Karpas-422 (cell line): ENCODE data around the gene KANSL1. TPM values are rescaled to one million over a fixed set of nuclear protein-coding genes. Genes with fewer than 3 reads are reported as not detected.

Source experiments
- DNase-seq: peaks from one replicate; pipeline ENCODE4 v3.0.0-alpha.2; 2015
- H2AFZ ChIP-seq: fragments of 200-600 bp; sonication (generic); 2 replicates; pipeline ENCODE4 v1.6.1; 2014; ENCODE audit warnings: antibody characterized with exemption, low read length, mixed read lengths
- H3K27ac ChIP-seq: fragments of 200-600 bp; sonication (generic); 2 replicates; pipeline ENCODE4 v1.5.1; 2014; ENCODE audit warnings: mild to moderate bottlenecking, low read length, moderate library complexity
- H3K27me3 ChIP-seq: fragments of 200-600 bp; sonication (generic); 2 replicates; pipeline ENCODE4 v1.6.1; 2014; ENCODE audit warnings: low read length, mixed read lengths
- H3K36me3 ChIP-seq: fragments of 200-600 bp; sonication (generic); 2 replicates; pipeline ENCODE4 v1.6.1; 2014; ENCODE audit warnings: low read length, mixed read lengths; ENCODE audit not compliant: insufficient read depth
- H3K4me1 ChIP-seq: fragments of 200-600 bp; sonication (generic); 2 replicates; pipeline ENCODE4 v1.6.1; 2014; ENCODE audit warnings: mild to moderate bottlenecking, low read length, mixed read lengths
- H3K4me2 ChIP-seq: fragments of 200-600 bp; sonication (generic); 2 replicates; pipeline ENCODE4 v1.6.1; 2014; ENCODE audit warnings: low read length, low read depth, mild to moderate bottlenecking; ENCODE audit not compliant: poor library complexity, severe bottlenecking
- H3K4me3 ChIP-seq: fragments of 200-600 bp; sonication (generic); 2 replicates; pipeline ENCODE4 v1.5.1; 2014; ENCODE audit warnings: mild to moderate bottlenecking, antibody characterized with exemption, low read length, mixed read lengths
- H3K79me2 ChIP-seq: fragments of 200-600 bp; sonication (generic); 2 replicates; pipeline ENCODE4 v1.6.1; 2014; ENCODE audit warnings: mild to moderate bottlenecking, low read length, mixed read lengths
- H3K9ac ChIP-seq: fragments of 200-600 bp; sonication (generic); 2 replicates; pipeline ENCODE4 v1.6.0; 2014; ENCODE audit warnings: low read length
- H3K9me2 ChIP-seq: fragments of 200-600 bp; sonication (generic), shearing (Covaris generic); replicated peaks from 2 replicates; pipeline ENCODE4 v1.6.0; 2014; ENCODE audit warnings: mild to moderate bottlenecking, low read length, moderate library complexity; ENCODE audit not compliant: insufficient read depth
- H3K9me3 ChIP-seq: fragments of 300-700, 200-600 bp; sonication (generic); 2 replicates; pipeline ENCODE4 v1.6.1; 2014; ENCODE audit warnings: low read length, mixed read lengths
- H4K20me1 ChIP-seq: fragments of 200-600 bp; sonication (generic); 2 replicates; pipeline ENCODE4 v1.6.1; 2014; ENCODE audit warnings: mild to moderate bottlenecking, antibody characterized with exemption, low read length, low read depth; ENCODE audit not compliant: insufficient read depth
- total RNA-seq: library from RNA; depleted of rRNA; stranded (reverse); fragments of >200 nt; shearing (Covaris generic); gene quantifications from 2 replicates; pipeline ENCODE4 v1.2.3, GENCODE V29; 2014; ENCODE audit warnings: low replicate concordance

Gene KANSL1
- total RNA-seq, 1 experiment from 2014 or later = 127 TPM

GRCh38 chr17:46126840-46127239 lies 66.4 kb downstream of the KANSL1 start:
- H3K4me2 ChIP-seq = no peak overlapping the region
- H3K9me2 ChIP-seq = no peaks in the 10 kb centered on the region
- no peaks in the 10 kb centered on the region for H3K9me3 ChIP-seq
- no peaks in the 10 kb centered on the region; the same call in 1 of the 2 replicates for H3K36me3 ChIP-seq
- H3K4me3 ChIP-seq = no peak overlapping the region
- peak overlapping the region; percentile 85 for H3K27ac ChIP-seq
- H3K79me2 ChIP-seq = peaks cover 99% of the 10 kb centered on the region
- H2AFZ ChIP-seq = no peak overlapping the region
- H4K20me1 ChIP-seq = peaks cover 53% of the 10 kb centered on the region
- no peak overlapping the region for H3K9ac ChIP-seq
- H3K4me1 ChIP-seq = peaks cover 87% of the 10 kb centered on the region
- DNase-seq = no peak
- no peaks in the 10 kb centered on the region for H3K27me3 ChIP-seq

GRCh38 chr17:46125831-46126230 lies 67.4 kb downstream of the KANSL1 start:
- Histone ChIP-seq H3K79me2 (peaks cover 99% of the 10 kb centered on the region), H3K4me1 (peaks cover 87% of the 10 kb centered on the region), H3K4me3 (no peak overlapping the region), H3K36me3 (no peaks in the 10 kb centered on the region; the same call in 1 of the 2 replicates), H2AFZ (no peak overlapping the region), H3K27me3 (no peaks in the 10 kb centered on the region), H3K27ac (peak overlapping the region; percentile 35), H3K4me2 (no peak overlapping the region), H4K20me1 (peaks cover 55% of the 10 kb centered on the region), H3K9me2 (no peaks in the 10 kb centered on the region), H3K9me3 (no peaks in the 10 kb centered on the region), H3K9ac (no peak overlapping the region)
- DNase-seq = no peak

- Histone ChIP-seq H3K36me3 (no peaks in the 10 kb centered on the region; the same call in 1 of the 2 replicates), H3K9me3 (no peaks in the 10 kb centered on the region), H3K4me1 (peaks cover 86% of the 10 kb centered on the region), H3K27ac (peak overlapping the region; percentile 35), H3K27me3 (no peaks in the 10 kb centered on the region), H3K9me2 (no peaks in the 10 kb centered on the region), H4K20me1 (peaks cover 54% of the 10 kb centered on the region), H3K4me3 (no peak overlapping the region), H3K9ac (no peak overlapping the region), H2AFZ (no peak overlapping the region), H3K4me2 (no peak overlapping the region), H3K79me2 (peaks cover 99% of the 10 kb centered on the region)
- DNase-seq = no peak
Measured at GRCh38 chr17:46124695-46125592, 68.3 kb downstream of the KANSL1 start.

- H3K4me1 ChIP-seq = peaks cover 85% of the 10 kb centered on the region
- H3K4me3 ChIP-seq = no peak overlapping the region
- H4K20me1 ChIP-seq = peaks cover 49% of the 10 kb centered on the region
- H3K4me2 ChIP-seq = no peak overlapping the region
- H3K79me2 ChIP-seq = peaks cover 99% of the 10 kb centered on the region
- H3K27me3 ChIP-seq = no peaks in the 10 kb centered on the region
- H3K9me3 ChIP-seq = no peaks in the 10 kb centered on the region
- no peak overlapping the region for H2AFZ ChIP-seq
- DNase-seq = no peak
- no peaks in the 10 kb centered on the region; the same call in 1 of the 2 replicates for H3K36me3 ChIP-seq
- H3K9ac ChIP-seq = no peak overlapping the region
- peak overlapping the region; percentile 23; the same call in 1 of the 2 replicates for H3K27ac ChIP-seq
- H3K9me2 ChIP-seq = no peaks in the 10 kb centered on the region
Measured at GRCh38 chr17:46123607-46124006, 69.6 kb downstream of the KANSL1 start.

- H3K27ac ChIP-seq = peak overlapping the region; percentile 34
- H2AFZ ChIP-seq = no peak overlapping the region
- H3K27me3 ChIP-seq = no peaks in the 10 kb centered on the region
- H3K4me2 ChIP-seq = no peak overlapping the region
- H3K4me3 ChIP-seq = no peak overlapping the region
- H3K9ac ChIP-seq = no peak overlapping the region
- no peaks in the 10 kb centered on the region for H3K9me2 ChIP-seq
- peak; percentile 45 for DNase-seq
- no peaks in the 10 kb centered on the region for H3K9me3 ChIP-seq
- peaks cover 50% of the 10 kb centered on the region for H4K20me1 ChIP-seq
- no peaks in the 10 kb centered on the region; the same call in 1 of the 2 replicates for H3K36me3 ChIP-seq
- H3K4me1 ChIP-seq = peaks cover 86% of the 10 kb centered on the region
- peaks cover 99% of the 10 kb centered on the region for H3K79me2 ChIP-seq
Measured at GRCh38 chr17:46122486-46122871, 70.8 kb downstream of the KANSL1 start.

GRCh38 chr17:46121841-46122485 lies 71.3 kb downstream of the KANSL1 start:
- Histone ChIP-seq H3K27me3 (no peaks in the 10 kb centered on the region), H3K9ac (no peak overlapping the region), H3K9me2 (no peaks in the 10 kb centered on the region), H4K20me1 (peaks cover 53% of the 10 kb centered on the region), H3K79me2 (peaks cover 99% of the 10 kb centered on the region), H3K36me3 (no peaks in the 10 kb centered on the region; the same call in 1 of the 2 replicates), H3K4me3 (no peak overlapping the region), H3K4me1 (peaks cover 87% of the 10 kb centered on the region), H3K4me2 (peak overlapping the region; percentile 0), H3K27ac (peak overlapping the region; percentile 34), H2AFZ (no peak overlapping the region), H3K9me3 (no peaks in the 10 kb centered on the region)
- DNase-seq = no peak

GRCh38 chr17:46121165-46121764 lies 72.0 kb downstream of the KANSL1 start:
- H4K20me1 ChIP-seq = peaks cover 54% of the 10 kb centered on the region
- H3K27ac ChIP-seq = peak overlapping the region; percentile 34
- H3K36me3 ChIP-seq = no peaks in the 10 kb centered on the region; the same call in 1 of the 2 replicates
- peak overlapping the region; percentile 0 for H3K4me2 ChIP-seq
- peak; percentile 61 for DNase-seq
- no peaks in the 10 kb centered on the region for H3K9me2 ChIP-seq
- peaks cover 99% of the 10 kb centered on the region for H3K79me2 ChIP-seq
- H3K9me3 ChIP-seq = no peaks in the 10 kb centered on the region
- no peak overlapping the region for H3K4me3 ChIP-seq
- no peak overlapping the region; the same call in 1 of the 2 replicates for H3K9ac ChIP-seq
- H2AFZ ChIP-seq = no peak overlapping the region
- peaks cover 87% of the 10 kb centered on the region for H3K4me1 ChIP-seq
- H3K27me3 ChIP-seq = no peaks in the 10 kb centered on the region

- no peaks in the 10 kb centered on the region; the same call in 1 of the 2 replicates for H3K36me3 ChIP-seq
- H3K9ac ChIP-seq = no peak overlapping the region
- peak overlapping the region; percentile 36 for H3K27ac ChIP-seq
- peak; percentile 44 for DNase-seq
- H3K27me3 ChIP-seq = no peaks in the 10 kb centered on the region
- no peak overlapping the region for H3K4me2 ChIP-seq
- no peak overlapping the region for H2AFZ ChIP-seq
- peaks cover 90% of the 10 kb centered on the region for H3K4me1 ChIP-seq
- H3K4me3 ChIP-seq = no peak overlapping the region
- peaks cover 61% of the 10 kb centered on the region for H4K20me1 ChIP-seq
- no peaks in the 10 kb centered on the region for H3K9me3 ChIP-seq
- no peaks in the 10 kb centered on the region for H3K9me2 ChIP-seq
- H3K79me2 ChIP-seq = peaks cover 99% of the 10 kb centered on the region
Measured at GRCh38 chr17:46120537-46120936, 72.7 kb downstream of the KANSL1 start.
